Immature natural killer cell (primary cell): ENCODE results near the gene MXRA8. TPM values are rescaled to one million over a fixed set of nuclear protein-coding genes. Genes with fewer than 3 reads are reported as not detected.

Experiments
- DNase-seq, 3 donors: peaks; one replicate each; pipeline ENCODE4 v3.0.0; 2022; ENCODE audit warnings: mixed read lengths in 1 of 3
- H3K27ac Mint-ChIP-seq, 6 donors: one replicate each; pipeline ENCODE4 v1.8.0; 2020; ENCODE audit warnings: mixed read lengths in 6 of 6, mild to moderate bottlenecking in 5 of 6, inconsistent platforms in 4 of 6, moderate library complexity in 3 of 6
- H3K27me3 Mint-ChIP-seq, 3 donors: one replicate each; pipeline ENCODE4 v1.8.0; 2020 to 2021; ENCODE audit warnings: low read depth in 3 of 3, mild to moderate bottlenecking in 3 of 3, mixed read lengths in 3 of 3, moderate library complexity in 3 of 3, inconsistent platforms in 1 of 3
- H3K36me3 Mint-ChIP-seq, 3 donors: one replicate each; pipeline ENCODE4 v1.8.0; 2020; ENCODE audit warnings: mixed read lengths in 3 of 3, inconsistent platforms in 2 of 3, mild to moderate bottlenecking in 2 of 3
- H3K4me1 Mint-ChIP-seq, 2 donors: one replicate each; pipeline ENCODE4 v1.8.0; 2020; ENCODE audit warnings: inconsistent platforms in 2 of 2, mild to moderate bottlenecking in 2 of 2, mixed read lengths in 2 of 2, moderate library complexity in 1 of 2
- H3K4me3 Mint-ChIP-seq, 5 donors: one replicate each; pipeline ENCODE4 v1.8.0; 2020; ENCODE audit warnings: mild to moderate bottlenecking in 5 of 5, mixed read lengths in 5 of 5, inconsistent platforms in 3 of 5, moderate library complexity in 3 of 5
- H3K9me3 Mint-ChIP-seq, 6 donors: one replicate each; pipeline ENCODE4 v1.8.0; 2020; ENCODE audit warnings: mild to moderate bottlenecking in 6 of 6, mixed read lengths in 6 of 6, inconsistent platforms in 4 of 6, moderate library complexity in 3 of 6
- polyA plus RNA-seq, 3 donors: library from polyadenylated mRNA; unstranded; fragments of 300-500 nt; fragmentation: Illumina TruSeq; gene quantifications; one replicate each; pipeline ENCODE4 v1.2.3, GENCODE V29; 2021

Gene MXRA8
- polyA plus RNA-seq, 3 donors from 2014 or later: not detected

DNA sequence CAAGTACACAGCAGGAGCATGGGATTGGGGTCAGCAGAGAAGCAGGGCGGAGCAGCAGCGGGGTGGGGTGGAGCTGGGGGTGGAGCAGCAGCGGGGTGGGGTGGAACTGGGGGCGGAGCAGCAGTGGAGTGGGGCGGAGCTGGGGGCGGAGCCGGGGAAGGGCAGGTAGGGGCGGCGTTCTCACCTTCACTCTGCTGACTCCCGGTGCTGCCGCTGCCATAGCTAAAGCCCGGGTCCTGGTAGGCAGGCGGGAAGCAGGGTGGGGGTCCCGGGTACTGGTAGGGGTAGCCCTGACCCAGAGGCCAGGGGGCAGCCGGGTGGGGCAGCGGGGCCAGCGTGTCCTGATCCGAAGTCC lies 20.6 kb downstream of the MXRA8 start:
- DNase-seq: no peak
- no peaks in the 10 kb centered on the region for H3K9me3 Mint-ChIP-seq
- peaks cover 0 to 5% (median 2%) of the 10 kb centered on the region in 3 donors for H3K27me3 Mint-ChIP-seq

DNA sequence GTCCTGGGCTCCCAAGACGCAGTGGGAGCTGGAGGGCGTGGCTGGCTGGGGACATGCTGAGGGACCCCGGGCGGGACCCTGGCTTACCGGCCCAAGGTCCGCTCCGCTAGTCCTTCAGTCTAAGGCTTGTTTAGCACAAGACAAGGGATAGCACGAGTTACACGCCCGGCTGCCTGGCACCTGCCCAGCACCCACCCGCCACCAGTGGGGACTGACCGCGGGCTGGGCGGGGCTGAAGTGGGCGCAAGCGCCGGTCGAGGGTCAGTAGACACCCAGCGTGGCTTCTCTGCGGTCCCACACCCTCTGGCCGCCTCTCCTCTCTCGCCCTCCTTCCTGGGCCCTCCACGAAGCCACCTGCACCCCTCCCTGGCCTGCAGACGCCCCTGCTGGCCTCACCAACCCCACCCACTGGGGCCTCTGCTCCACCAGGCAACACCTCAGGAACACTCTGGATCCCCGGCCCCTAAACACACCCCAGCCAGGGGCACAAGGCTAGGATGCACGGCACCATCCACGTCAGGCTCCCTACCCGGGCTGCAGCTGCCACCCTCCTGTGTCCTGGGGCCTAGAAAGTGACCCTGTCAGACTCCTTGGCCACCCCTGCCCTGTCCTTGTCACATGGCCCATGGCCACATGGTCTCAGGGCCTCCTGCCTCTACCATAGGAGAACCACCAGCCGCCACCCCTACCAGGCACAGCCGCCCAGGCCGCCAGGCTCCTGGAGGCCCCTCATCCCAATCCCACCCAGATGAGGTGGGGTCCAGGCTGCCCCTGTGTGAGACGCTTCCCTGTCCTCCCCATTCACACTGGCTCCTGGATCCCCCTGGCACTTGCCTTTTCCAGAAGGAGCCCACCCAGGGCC lies 21.2 kb downstream of the MXRA8 start:
- no peak for DNase-seq
- H3K27ac Mint-ChIP-seq: no peak overlapping the region
- H3K4me3 Mint-ChIP-seq: no peak overlapping the region
- H3K36me3 Mint-ChIP-seq: peaks cover 0 to 5% (median 0%) of the 10 kb centered on the region in 3 donors
- peaks cover 0 to 5% (median 2%) of the 10 kb centered on the region in 3 donors for H3K27me3 Mint-ChIP-seq
- peaks cover 0 to 4% of the 10 kb centered on the region in 2 donors for H3K4me1 Mint-ChIP-seq
- H3K9me3 Mint-ChIP-seq: no peaks in the 10 kb centered on the region

More for the DNA sequence above, 20.6 kb downstream of the MXRA8 start:
- H3K4me3 Mint-ChIP-seq: no peak overlapping the region
- H3K4me1 Mint-ChIP-seq: peaks cover 0 to 4% of the 10 kb centered on the region in 2 donors
- H3K27ac Mint-ChIP-seq: no peak overlapping the region
- peaks cover 0 to 5% (median 0%) of the 10 kb centered on the region in 3 donors for H3K36me3 Mint-ChIP-seq

- peaks cover 0 to 4% of the 10 kb centered on the region in 2 donors for H3K4me1 Mint-ChIP-seq
- no peak for DNase-seq
These were observed 21.9 kb downstream of the MXRA8 start for GRCh38 chr1:1336446-1336845.

GRCh38 chr1:1335792-1336248 lies 22.5 kb downstream of the MXRA8 start:
- Mint-ChIP-seq H3K4me1 (peaks cover 0 to under 1% of the 10 kb centered on the region in 2 donors), H3K4me3 (no peak overlapping the region), H3K27ac (no peak overlapping the region), H3K27me3 (peaks cover 0 to 5% (median 0%) of the 10 kb centered on the region in 3 donors), H3K36me3 (peaks cover 0 to under 1% (median 0%) of the 10 kb centered on the region in 3 donors), H3K9me3 (no peaks in the 10 kb centered on the region)
- no peak for DNase-seq

More at GRCh38 chr1:1336446-1336845, 21.9 kb downstream of the MXRA8 start:
- Mint-ChIP-seq H3K27ac (no peak overlapping the region), H3K9me3 (no peaks in the 10 kb centered on the region), H3K27me3 (peaks cover 0 to 5% (median 2%) of the 10 kb centered on the region in 3 donors), H3K36me3 (peaks cover 0 to 5% (median 0%) of the 10 kb centered on the region in 3 donors), H3K4me3 (no peak overlapping the region)

GRCh38 chr1:1335283-1335682 lies 23.1 kb downstream of the MXRA8 start:
- no peaks in the 10 kb centered on the region for H3K4me1 Mint-ChIP-seq
- H3K4me3 Mint-ChIP-seq: no peak overlapping the region
- H3K27me3 Mint-ChIP-seq: peaks cover 0 to 5% (median 0%) of the 10 kb centered on the region in 3 donors
- H3K27ac Mint-ChIP-seq: no peak overlapping the region
- no peak for DNase-seq
- H3K9me3 Mint-ChIP-seq: no peaks in the 10 kb centered on the region
- H3K36me3 Mint-ChIP-seq: no peaks in the 10 kb centered on the region

DNA sequence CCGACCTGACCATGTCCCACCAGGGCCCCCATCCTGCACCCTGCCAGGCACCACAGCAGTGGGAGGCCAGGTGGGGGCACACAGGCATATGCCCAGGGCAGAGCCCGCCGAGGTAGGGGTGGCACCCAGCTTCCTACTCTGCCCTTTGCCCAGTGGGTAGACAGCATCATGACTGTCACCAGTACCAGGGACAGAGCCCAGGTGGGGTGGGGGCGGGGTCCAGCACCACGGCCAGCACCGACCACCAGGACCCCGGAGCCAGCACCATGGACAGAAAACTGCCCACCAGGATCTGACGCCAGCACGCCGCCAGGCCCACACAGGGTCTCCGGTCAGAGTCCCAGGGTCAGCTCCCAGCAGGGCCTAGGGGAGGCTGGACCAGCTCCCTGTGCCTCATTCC lies 23.5 kb downstream of the MXRA8 start:
- no peaks in the 10 kb centered on the region for H3K4me1 Mint-ChIP-seq
- H3K4me3 Mint-ChIP-seq: no peak overlapping the region
- H3K27ac Mint-ChIP-seq: no peak overlapping the region
- no peaks in the 10 kb centered on the region for H3K36me3 Mint-ChIP-seq
- H3K9me3 Mint-ChIP-seq: no peaks in the 10 kb centered on the region
- H3K27me3 Mint-ChIP-seq: peaks cover 0 to 4% (median under 1%) of the 10 kb centered on the region in 3 donors
- DNase-seq: no peak

GRCh38 chr1:1333551-1334241 lies 24.7 kb downstream of the MXRA8 start:
- Mint-ChIP-seq H3K4me3 (no peak overlapping the region), H3K4me1 (no peaks in the 10 kb centered on the region), H3K9me3 (no peaks in the 10 kb centered on the region), H3K27me3 (peaks cover 0 to 3% (median 2%) of the 10 kb centered on the region in 3 donors), H3K36me3 (no peaks in the 10 kb centered on the region), H3K27ac (no peak overlapping the region)
- no peak for DNase-seq

DNA sequence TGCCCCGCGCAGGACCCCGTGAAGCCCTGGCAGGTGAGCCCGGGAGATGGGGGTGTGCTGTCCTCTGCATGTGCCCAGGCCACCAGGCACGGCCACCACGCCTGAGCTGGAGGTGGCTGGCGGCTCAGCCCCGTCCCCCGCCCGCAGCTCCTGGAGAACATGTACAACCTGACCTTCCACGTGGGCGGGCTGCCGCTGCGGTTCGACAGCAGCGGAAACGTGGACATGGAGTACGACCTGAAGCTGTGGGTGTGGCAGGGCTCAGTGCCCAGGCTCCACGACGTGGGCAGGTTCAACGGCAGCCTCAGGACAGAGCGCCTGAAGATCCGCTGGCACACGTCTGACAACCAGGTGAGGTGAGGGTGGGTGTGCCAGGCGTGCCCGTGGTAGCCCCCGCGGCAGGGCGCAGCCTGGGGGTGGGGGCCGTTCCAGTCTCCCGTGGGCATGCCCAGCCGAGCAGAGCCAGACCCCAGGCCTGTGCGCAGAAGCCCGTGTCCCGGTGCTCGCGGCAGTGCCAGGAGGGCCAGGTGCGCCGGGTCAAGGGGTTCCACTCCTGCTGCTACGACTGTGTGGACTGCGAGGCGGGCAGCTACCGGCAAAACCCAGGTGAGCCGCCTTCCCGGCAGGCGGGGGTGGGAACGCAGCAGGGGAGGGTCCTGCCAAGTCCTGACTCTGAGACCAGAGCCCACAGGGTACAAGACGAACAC lies 25.4 kb downstream of the MXRA8 start:
- Mint-ChIP-seq H3K4me3 (no peak overlapping the region), H3K36me3 (no peaks in the 10 kb centered on the region), H3K9me3 (no peaks in the 10 kb centered on the region), H3K27ac (no peak overlapping the region), H3K4me1 (no peaks in the 10 kb centered on the region), H3K27me3 (peaks cover 0 to 3% (median 2%) of the 10 kb centered on the region in 3 donors)
- DNase-seq: no peak

DNA sequence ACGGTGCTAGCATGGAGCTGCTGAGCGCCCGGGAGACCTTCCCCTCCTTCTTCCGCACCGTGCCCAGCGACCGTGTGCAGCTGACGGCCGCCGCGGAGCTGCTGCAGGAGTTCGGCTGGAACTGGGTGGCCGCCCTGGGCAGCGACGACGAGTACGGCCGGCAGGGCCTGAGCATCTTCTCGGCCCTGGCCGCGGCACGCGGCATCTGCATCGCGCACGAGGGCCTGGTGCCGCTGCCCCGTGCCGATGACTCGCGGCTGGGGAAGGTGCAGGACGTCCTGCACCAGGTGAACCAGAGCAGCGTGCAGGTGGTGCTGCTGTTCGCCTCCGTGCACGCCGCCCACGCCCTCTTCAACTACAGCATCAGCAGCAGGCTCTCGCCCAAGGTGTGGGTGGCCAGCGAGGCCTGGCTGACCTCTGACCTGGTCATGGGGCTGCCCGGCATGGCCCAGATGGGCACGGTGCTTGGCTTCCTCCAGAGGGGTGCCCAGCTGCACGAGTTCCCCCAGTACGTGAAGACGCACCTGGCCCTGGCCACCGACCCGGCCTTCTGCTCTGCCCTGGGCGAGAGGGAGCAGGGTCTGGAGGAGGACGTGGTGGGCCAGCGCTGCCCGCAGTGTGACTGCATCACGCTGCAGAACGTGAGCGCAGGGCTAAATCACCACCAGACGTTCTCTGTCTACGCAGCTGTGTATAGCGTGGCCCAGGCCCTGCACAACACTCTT lies 26.2 kb downstream of the MXRA8 start:
- no peak overlapping the region for H3K27ac Mint-ChIP-seq
- no peak for DNase-seq
- H3K9me3 Mint-ChIP-seq: no peaks in the 10 kb centered on the region
- H3K4me3 Mint-ChIP-seq: no peak overlapping the region
- H3K4me1 Mint-ChIP-seq: no peaks in the 10 kb centered on the region
- H3K36me3 Mint-ChIP-seq: no peaks in the 10 kb centered on the region
- peaks cover 0 to 3% (median 2%) of the 10 kb centered on the region in 3 donors for H3K27me3 Mint-ChIP-seq

DNA sequence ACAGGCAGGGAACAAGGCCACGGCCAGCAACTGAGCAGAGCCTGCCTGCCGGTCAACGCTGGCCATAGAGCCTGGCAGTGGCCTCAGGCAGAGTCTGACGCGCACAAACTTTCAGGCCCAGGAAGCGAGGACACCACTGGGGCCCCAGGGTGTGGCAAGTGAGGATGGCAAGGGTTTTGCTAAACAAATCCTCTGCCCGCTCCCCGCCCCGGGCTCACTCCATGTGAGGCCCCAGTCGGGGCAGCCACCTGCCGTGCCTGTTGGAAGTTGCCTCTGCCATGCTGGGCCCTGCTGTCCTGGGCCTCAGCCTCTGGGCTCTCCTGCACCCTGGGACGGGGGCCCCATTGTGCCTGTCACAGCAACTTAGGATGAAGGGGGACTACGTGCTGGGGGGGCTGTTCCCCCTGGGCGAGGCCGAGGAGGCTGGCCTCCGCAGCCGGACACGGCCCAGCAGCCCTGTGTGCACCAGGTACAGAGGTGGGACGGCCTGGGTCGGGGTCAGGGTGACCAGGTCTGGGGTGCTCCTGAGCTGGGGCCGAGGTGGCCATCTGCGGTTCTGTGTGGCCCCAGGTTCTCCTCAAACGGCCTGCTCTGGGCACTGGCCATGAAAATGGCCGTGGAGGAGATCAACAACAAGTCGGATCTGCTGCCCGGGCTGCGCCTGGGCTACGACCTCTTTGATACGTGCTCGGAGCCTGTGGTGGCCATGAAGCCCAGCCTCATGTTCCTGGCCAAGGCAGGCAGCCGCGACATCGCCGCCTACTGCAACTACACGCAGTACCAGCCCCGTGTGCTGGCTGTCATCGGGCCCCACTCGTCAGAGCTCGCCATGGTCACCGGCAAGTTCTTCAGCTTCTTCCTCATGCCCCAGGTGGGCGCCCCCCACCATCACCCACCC lies 27.0 kb downstream of the MXRA8 start, which contains the start of gene TAS1R3:
TSS of gene TAS1R3 (plus strand) at position 213 of the 898 bp plus-strand sequence. CDS start at position 279, 66 bp downstream.
- peaks cover 0 to 3% (median 2%) of the 10 kb centered on the region in 3 donors for H3K27me3 Mint-ChIP-seq
- peaks cover 0 to under 1% of the 10 kb centered on the region in 2 donors for H3K4me1 Mint-ChIP-seq
- no peak within 1 kb of the TSS for H3K4me3 Mint-ChIP-seq
- no peaks in the 10 kb centered on the region for H3K36me3 Mint-ChIP-seq
- H3K9me3 Mint-ChIP-seq: no peaks in the 10 kb centered on the region
- no peak for DNase-seq
- H3K27ac Mint-ChIP-seq: no peak within 1 kb of the TSS

- Mint-ChIP-seq H3K9me3 (no peaks in the 10 kb centered on the region), H3K4me3 (no peak overlapping the region), H3K27ac (no peak overlapping the region), H3K27me3 (peaks cover 0 to 3% (median 2%) of the 10 kb centered on the region in 3 donors), H3K4me1 (peaks cover 0 to 6% of the 10 kb centered on the region in 2 donors), H3K36me3 (no peaks in the 10 kb centered on the region)
- DNase-seq: no peak
These were observed 27.8 kb downstream of the MXRA8 start for GRCh38 chr1:1330366-1331067.
